Endometrium (tissue), 2 donors: ENCODE results near the gene LCE1A.

Source experiments
- FAIRE-seq: peaks from 2 replicates; lab custom pipeline; 2012; peaks lifted over from hg19 to GRCh38; lab: Jason Lieb, UNC
- donor health status: control.
- donor health status: control.

The LCE1A gene, protein sequence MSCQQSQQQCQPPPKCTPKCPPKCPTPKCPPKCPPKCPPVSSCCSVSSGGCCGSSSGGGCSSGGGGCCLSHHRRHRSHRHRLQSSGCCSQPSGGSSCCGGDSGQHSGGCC

GRCh38 chr1:152827173-152827572 is at the start of gene LCE1A:
TSS of gene LCE1A (plus strand) at chr1:152827473. CDS start at chr1:152827473, 0 bp downstream.
- FAIRE-seq = no peak

DNA sequence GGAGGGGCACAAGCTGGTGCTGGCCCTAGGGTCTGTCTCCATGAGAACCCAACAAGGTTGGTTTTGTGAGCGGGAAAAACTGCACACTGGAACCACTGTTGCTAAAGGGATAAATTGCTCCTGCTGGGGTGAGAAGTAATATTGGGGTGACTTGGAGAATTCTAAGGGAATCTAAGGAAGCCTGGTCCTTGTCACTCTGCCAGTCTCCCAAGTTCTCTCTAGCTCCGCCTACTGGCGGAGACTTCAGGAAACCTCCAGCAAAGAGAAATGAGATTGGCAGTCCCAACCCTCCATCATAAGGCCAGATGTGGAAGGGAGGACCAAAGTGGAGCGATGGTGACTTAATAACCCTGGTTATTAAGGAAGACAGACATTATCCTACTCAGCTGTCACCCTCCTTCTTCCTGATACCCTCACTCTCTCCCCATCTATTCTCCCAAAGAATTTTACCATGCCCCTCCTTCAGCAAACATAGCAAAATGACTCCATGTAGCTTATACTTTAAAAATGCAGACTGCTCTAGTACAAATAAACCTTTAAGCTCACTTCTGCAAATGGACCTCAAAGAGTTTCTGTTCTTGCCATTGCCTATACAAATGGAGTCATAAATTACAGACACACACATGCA is 49.6 kb upstream of the LCE1A start:
- FAIRE-seq = no peak

DNA sequence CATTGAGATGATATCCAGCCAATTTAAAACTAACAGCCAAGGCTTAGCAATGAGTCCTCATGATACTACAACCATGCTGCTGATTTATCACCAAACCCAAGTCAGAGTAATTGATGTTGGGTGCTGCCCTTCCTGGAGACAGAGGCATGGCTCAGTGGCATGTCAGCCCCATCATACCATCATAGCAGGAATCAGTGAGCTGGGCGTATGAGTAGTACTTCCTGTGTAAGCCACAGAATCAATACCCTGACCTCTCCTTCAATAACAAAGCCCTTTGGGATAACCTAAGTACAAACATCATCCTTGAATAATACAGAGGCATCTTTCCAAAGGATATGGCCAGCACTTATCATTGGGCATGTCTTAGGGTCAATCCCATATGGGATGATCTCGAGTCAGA is 44.2 kb upstream of the LCE1A start:
- FAIRE-seq = no peak

DNA sequence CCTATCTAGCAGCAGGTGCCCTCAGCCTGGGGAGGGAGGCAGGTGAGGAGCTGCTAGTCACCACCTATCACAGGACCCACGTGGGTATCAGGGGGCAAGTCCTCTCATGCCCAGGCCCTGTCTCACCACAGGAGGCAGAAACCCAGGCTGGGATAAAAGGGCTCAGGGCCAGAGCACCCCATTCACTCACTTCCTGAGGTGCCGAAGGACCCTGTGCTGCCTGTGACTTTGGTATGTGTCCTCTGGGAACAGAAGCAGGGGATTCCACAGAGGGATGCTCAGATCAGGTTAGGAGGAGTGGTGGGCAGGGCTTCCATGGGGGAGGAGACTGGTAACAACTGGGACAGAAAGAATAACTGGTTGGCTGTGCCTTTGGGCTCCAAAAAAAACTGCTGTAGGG is 41.2 kb upstream of the LCE1A start, which contains the start of gene LCE1E:
TSS of gene LCE1E (plus strand) at position 181 of the 400 bp plus-strand sequence. CDS start 1,043 bp downstream, outside the sequence.
- no peak for FAIRE-seq

DNA sequence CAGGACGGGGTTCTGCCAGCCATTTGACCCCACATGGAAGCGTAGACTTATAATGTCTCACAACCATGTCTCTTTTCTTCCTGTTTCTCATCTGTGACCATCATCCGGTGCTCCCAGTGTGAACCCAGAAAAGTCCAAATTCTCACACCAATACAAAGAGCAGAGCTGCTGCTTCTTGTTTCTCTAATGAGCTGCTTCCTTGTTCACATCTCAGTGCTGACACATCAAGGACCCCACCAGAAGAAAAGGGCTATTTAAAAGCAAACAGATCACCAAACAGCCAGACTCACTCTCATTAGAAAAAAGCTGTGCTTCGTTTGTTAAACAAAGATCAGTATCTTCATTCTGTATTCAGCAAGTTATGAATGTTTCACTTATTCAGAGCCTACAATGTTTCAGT is 31.6 kb upstream of the LCE1A start:
- no peak for FAIRE-seq

DNA sequence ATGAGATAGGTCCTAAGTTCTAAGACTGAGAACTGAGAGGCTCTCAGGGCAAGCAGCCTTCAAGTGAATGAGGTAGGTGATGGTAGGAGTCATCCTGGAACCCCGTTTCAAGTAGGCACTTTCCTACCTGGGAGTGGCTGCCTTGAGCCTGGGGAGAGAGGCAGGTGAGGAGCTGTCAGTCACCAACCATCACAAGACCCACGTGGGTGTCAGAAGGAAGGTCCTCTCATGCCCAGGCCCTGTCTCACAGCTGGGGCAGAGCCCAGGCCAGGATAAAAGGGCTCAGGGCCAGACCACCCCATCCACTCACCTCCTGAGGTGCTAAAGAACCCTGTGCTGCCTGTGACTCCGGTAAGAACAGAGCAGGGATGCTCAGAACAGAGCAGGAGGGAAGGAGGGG is 30.9 kb upstream of the LCE1A start, which contains the start of gene LCE1D:
TSS of gene LCE1D (plus strand) at position 301 of the 400 bp plus-strand sequence. CDS start 1,074 bp downstream, outside the sequence.
- no peak for FAIRE-seq

- FAIRE-seq = no peak
Measured at GRCh38 chr1:152801333-152801732, 25.9 kb upstream of the LCE1A start.

DNA sequence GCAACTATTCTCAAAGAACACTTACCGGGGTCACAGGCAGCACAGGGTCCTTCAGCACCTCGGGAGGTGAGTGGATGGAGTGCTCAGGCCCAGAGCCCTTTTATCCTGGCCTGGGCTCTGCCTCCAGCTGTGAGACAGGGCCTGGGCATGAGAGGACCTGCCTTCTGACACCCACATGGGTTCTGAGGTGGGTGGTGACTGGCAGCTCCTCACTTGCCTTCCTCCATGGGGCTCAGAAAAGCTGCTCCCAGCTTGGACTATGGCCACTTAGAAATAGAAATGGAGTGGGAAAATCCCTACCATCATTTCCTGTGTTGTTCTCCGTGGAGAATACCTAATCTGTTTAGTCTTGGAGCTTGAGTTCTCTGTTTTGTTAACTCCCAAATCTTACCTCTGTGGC is 20.7 kb upstream of the LCE1A start, which contains the start of gene LCE1C:
TSS of gene LCE1C (minus strand) at position 76 of the 400 bp plus-strand sequence. CDS start 1,173 bp downstream, outside the sequence.
- FAIRE-seq = no peak

DNA sequence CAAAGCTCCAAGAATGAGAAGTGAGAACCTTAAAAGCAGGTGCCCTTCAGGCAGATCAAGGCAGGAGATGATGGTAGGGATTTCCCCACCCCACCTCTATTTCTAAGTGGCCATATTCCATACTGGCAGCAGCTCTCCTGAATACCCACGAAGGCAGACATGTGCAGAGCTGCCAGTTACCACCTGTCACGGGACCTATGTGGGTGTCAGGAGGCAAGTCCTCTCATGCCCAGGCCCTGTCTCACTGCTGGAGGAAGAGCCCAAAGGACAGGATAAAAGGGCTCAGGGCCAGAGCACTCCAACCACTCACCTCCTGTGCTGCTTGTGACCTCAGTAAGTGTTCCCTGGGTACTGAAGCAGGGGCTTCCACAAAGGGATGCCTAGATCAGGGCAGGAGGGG is 16.2 kb upstream of the LCE1A start:
- FAIRE-seq = no peak

- no peak for FAIRE-seq
Measured at GRCh38 chr1:152811671-152812070, 15.6 kb upstream of the LCE1A start, which contains the start of gene LCE1B. TSS of gene LCE1B (plus strand) at chr1:152811971. CDS start at chr1:152812447, 476 bp downstream.

GRCh38 chr1:152817309-152817708 is 10.0 kb upstream of the LCE1A start:
- FAIRE-seq = no peak

DNA sequence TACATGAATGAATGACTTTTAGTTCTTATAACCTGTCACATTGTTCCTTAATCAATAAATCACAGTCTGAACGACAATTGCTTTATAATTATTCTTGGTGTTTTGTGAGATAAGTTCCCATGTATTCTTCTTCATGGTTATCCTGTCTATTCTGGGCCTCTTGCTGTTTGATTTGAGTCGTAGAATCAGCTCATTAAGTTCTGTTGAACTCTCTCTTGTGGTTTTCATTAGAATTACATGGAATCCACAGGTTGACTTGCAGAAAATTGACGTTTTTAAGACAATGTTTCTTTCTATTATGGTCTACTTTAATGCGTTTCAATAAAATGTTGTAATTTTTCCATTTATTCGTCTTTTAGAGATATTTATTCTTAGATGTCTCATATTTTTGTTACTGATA is 4.0 kb upstream of the LCE1A start:
- no peak for FAIRE-seq

- no peak for FAIRE-seq
Measured at GRCh38 chr1:152824964-152825363, 2.3 kb upstream of the LCE1A start.

DNA sequence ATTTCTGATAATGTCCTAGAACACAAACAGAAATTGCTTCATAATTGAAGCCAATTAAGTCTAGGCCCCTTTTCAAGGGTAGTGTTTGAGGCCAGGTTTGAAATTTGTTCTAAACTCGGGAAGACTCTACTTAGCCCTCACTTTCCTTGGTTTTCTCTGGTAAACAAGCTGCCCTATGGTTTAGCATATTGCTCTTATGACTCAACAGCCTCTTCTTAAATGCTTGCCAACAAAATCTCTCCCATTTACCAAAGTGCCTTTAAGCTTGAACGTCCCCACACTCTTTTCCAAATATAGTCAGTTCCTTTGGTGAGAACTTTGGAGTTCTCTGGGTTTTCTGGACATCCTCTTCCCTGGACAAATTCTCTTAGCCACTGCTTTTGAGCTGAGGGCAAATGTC is 9.6 kb downstream of the LCE1A start:
- FAIRE-seq = no peak

- FAIRE-seq = no peak
Measured at GRCh38 chr1:152842556-152842955, 15.3 kb downstream of the LCE1A start, which contains the start of gene LCE6A. TSS of gene LCE6A (plus strand) at chr1:152842856. CDS start at chr1:152843521, 665 bp downstream.

DNA sequence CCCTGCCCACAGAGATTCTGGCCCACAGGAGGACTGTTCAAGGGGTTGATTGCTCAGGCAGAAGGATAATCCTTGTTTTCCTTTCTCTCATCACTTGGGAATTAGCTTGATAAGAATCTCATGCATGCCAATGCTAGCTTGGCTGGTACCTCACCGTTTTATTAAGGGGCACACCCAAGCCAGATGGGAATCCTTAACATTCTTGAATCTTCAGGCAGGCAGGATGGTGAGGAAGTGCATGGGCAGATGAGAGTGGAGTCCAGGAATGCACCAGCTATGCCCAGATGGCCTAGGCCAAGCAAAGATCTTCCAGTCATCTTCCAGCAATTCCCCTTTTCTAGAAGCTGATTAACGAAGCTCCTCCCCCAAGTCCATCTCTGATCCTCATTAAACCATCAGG is 28.4 kb downstream of the LCE1A start:
- no peak for FAIRE-seq

- FAIRE-seq = no peak
Measured at GRCh38 chr1:152858062-152858461, 30.8 kb downstream of the LCE1A start.

DNA sequence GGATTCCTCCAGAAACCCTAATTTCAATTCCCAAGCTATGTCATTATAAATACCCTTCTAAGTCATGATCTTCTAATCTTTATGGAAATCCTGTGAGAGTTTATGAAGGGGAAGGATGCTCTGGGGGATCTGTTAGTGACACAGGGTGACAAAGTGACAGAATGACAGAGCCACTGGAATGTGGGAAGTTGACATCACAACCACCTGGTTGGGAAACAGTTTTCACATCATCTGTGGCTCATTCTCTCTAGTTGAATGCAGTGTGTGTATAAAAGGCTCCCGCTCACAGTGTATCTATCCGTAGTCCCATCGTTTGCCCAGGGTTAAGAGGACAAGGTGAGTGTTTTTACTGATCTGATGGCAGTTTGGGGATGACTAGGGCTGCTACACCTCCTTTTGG is 32.4 kb downstream of the LCE1A start, which contains the start of gene LCE7A:
TSS of gene LCE7A (plus strand) at position 301 of the 400 bp plus-strand sequence. CDS start 702 bp downstream, outside the sequence.
- FAIRE-seq = no peak

DNA sequence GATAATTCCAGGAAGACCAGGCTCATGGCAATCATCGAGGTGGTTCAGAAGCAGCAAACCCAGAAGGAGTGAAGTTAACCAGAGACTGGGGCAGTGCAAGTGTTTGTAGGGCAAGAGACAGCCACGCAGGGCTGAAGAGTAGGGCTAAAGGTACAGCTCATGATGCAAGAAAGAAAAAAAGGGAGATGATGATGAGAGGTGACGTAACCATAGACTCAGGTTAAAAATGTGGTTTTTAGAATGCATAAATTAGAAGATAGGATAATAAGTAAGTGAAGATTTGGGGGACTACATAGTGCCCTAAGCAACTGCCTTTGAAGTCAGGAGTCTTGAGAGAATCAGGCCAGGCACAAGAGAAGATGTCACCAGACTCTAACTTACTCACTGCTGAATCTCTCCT is 32.9 kb downstream of the LCE1A start:
- FAIRE-seq = no peak

- no peak for FAIRE-seq
Measured at GRCh38 chr1:152861374-152861773, 34.1 kb downstream of the LCE1A start.

DNA sequence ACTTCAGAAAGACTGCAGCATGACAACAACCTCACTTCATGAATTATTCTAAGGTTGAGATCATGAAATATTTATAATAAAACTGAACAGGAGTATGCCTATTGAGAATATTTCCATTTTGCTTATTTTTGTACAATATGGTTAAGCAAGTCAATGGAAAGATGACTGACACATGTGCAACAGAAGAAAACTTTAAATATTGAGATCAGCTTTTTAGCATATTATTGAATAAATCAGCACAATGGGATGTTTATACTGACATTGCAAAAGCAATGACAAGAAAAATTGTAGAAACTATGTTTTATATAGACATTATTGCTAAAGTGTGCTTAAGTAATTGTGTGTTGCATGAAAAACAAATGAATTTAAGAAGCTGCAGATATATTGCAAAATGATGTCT is 37.2 kb downstream of the LCE1A start:
- no peak for FAIRE-seq

- no peak for FAIRE-seq
Measured at GRCh38 chr1:152866321-152866720, 39.0 kb downstream of the LCE1A start.

DNA sequence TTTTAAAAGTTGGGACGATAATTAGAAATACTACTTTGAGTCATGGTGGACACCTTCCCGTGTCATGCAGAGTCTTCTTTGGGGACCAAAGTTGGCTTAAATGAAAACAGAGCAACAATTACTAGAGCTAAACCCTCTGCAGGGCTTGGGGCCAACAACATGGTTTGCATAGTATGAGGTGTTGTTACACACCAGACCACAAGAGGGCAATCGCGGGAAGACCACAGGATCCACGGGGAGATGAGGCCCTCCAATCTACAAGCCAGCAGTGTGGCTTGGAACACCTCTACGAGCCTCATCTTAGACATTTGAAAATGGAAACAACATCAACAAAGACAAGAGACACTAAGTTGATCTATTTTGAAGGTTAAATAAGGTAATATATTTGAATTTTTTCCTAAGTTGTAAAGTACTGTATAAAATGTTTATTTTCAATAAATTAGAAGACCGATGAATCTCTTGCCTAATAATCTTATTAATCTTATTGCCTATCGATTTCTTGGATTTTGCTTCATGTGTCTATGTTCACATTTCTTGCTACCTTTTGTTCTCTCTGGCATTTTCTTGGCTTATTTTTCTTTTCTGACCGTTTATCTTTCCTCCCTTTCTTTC is 42.6 kb downstream of the LCE1A start:
- FAIRE-seq = no peak
